IMR-90 (cell line): ENCODE results near the gene PRR33. TPM values are rescaled to one million over a fixed set of nuclear protein-coding genes. Genes with fewer than 3 reads are reported as not detected.

Experiments
- SMC3 ChIP-seq: fragments of 150-350 bp; IDR thresholded peaks from 2 replicates; pipeline ENCODE4 v1.6.1; 2016; ENCODE audit warnings: low read depth, mild to moderate bottlenecking, antibody characterized with exemption, low read length, moderate library complexity
- polyA plus RNA-seq, 3 experiments: library from polyadenylated mRNA; depleted of rRNA; stranded (reverse); fragments of >200 nt; gene quantifications; 2 replicates each; pipeline ENCODE4 v1.2.3, GENCODE V29; 2012; ENCODE audit warnings: low replicate concordance in 1 of 3
- total RNA-seq: library from RNA; depleted of rRNA; stranded (reverse); fragments of >200 nt; gene quantifications from 2 replicates; pipeline ENCODE4 v1.2.3, GENCODE V29; 2012
- TF ChIP-seq, protein P1 (sequence below): conservative IDR thresholded peaks from 2 replicates; pipeline ENCODE4 v1.5.1; 2012; ENCODE audit warnings: mild to moderate bottlenecking, low read depth, low read length, improper control_type of control experiment

Gene PRR33
- total and polyA plus RNA-seq, 2 of the 4 experiments (the other 2 are of a cell fraction): not detected

DNA sequence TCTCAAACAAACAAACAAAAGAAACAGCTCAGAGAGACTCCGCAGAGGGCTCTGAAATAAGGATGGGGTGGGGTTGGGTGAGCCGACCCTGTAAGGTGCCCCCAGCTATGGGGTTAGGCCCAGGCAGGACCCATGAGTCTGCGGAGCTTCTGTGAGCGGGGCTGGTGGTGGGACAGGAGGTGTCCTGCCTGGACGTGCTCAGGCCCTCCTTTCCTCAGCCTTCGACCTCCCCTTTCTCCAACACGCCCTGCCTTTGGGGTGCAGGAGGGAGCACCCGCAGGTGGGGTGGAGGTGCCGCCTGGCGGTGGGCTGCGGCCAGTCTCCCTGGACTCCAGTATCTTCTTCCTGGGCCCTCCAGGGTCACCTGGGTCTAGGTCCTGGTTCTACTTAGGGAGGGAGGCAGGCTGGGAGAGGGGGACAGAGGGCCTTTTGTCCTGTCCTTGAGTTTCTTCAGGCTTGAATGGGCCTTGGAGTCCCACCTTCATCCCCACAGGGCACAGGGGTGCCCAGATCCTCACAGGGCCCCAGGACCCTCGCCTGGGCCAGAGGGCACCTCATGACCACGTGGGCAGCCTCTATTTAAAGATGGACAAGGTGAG is 12.3 kb downstream of the PRR33 start (continued):
- TF ChIP-seq, protein P1, sequence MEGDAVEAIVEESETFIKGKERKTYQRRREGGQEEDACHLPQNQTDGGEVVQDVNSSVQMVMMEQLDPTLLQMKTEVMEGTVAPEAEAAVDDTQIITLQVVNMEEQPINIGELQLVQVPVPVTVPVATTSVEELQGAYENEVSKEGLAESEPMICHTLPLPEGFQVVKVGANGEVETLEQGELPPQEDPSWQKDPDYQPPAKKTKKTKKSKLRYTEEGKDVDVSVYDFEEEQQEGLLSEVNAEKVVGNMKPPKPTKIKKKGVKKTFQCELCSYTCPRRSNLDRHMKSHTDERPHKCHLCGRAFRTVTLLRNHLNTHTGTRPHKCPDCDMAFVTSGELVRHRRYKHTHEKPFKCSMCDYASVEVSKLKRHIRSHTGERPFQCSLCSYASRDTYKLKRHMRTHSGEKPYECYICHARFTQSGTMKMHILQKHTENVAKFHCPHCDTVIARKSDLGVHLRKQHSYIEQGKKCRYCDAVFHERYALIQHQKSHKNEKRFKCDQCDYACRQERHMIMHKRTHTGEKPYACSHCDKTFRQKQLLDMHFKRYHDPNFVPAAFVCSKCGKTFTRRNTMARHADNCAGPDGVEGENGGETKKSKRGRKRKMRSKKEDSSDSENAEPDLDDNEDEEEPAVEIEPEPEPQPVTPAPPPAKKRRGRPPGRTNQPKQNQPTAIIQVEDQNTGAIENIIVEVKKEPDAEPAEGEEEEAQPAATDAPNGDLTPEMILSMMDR: no peak
- TF ChIP-seq SMC3: no peak
